KMS-11 (cell line): Measurements from ENCODE around the gene BATF2.
"Not testable (repeated sequence)": the region's sequence is repeated elsewhere in the genome, so short reads cannot be mapped to it uniquely, and the experiment has no call there.

Experiments
- H2AFZ ChIP-seq: fragments of 200-600 bp; sonication (generic); 2 replicates; pipeline ENCODE4 v1.6.1; 2016; ENCODE audit warnings: antibody characterized with exemption, mixed run types, low read depth
- H3K27ac ChIP-seq: fragments of 200-600 bp; sonication (generic); 2 replicates; pipeline ENCODE4 v1.6.1; 2016; ENCODE audit warnings: mild to moderate bottlenecking, mixed run types
- H3K27me3 ChIP-seq: fragments of 200-600 bp; sonication (generic); 2 replicates; pipeline ENCODE4 v1.6.1; 2017; ENCODE audit warnings: mild to moderate bottlenecking, low read depth, mixed run types, moderate library complexity; ENCODE audit not compliant: insufficient read depth
- H3K36me3 ChIP-seq: fragments of 200-600 bp; sonication (generic); 2 replicates; pipeline ENCODE4 v1.6.1; 2017; ENCODE audit warnings: mild to moderate bottlenecking, mixed run types; ENCODE audit not compliant: insufficient read depth
- H3K4me1 ChIP-seq: fragments of 200-600 bp; sonication (generic); 2 replicates; pipeline ENCODE4 v1.6.1; 2016; ENCODE audit warnings: mild to moderate bottlenecking, low read depth, mixed run types; ENCODE audit not compliant: poor library complexity, severe bottlenecking
- H3K4me2 ChIP-seq: fragments of 200-600 bp; sonication (generic); 2 replicates; pipeline ENCODE4 v1.7.0; 2016; ENCODE audit warnings: mild to moderate bottlenecking, mixed run types
- H3K4me3 ChIP-seq: fragments of 200-600 bp; sonication (generic); IDR thresholded peaks from 2 replicates; pipeline ENCODE4 v1.6.1; 2017; ENCODE audit warnings: low read depth, low read length, mixed read lengths; ENCODE audit not compliant: insufficient read depth
- H3K79me2 ChIP-seq: fragments of 200-600 bp; sonication (generic); 2 replicates; pipeline ENCODE4 v1.6.1; 2016; ENCODE audit warnings: low read depth, mixed run types; ENCODE audit not compliant: insufficient read depth
- H3K9ac ChIP-seq: fragments of 200-600 bp; sonication (generic); 2 replicates; pipeline ENCODE4 v1.6.1; 2016; ENCODE audit warnings: mild to moderate bottlenecking, mixed run types
- H4K20me1 ChIP-seq: fragments of 200-600 bp; sonication (generic); 2 replicates; pipeline ENCODE4 v1.6.1; 2016; ENCODE audit warnings: mild to moderate bottlenecking, mixed run types; ENCODE audit not compliant: insufficient read depth
- CTCF ChIP-seq: fragments of 200-600 bp; sonication (generic); conservative IDR thresholded peaks from 2 replicates; pipeline ENCODE4 v1.6.1; 2017; ENCODE audit warnings: low read depth, mild to moderate bottlenecking, antibody characterized with exemption, low read length, moderate library complexity, mixed read lengths

The BATF2 gene

GRCh38 chr11:65013130-65013887 is 16.5 kb upstream of the BATF2 start:
- peaks cover 15% of the 10 kb centered on the region for H3K4me1 ChIP-seq
- TF ChIP-seq CTCF = peak; percentile 59; the same call in 1 of the 2 replicates
- H3K27me3 ChIP-seq = no peaks in the 10 kb centered on the region
- H3K4me2 ChIP-seq = peak overlapping the region; percentile 83
- peak overlapping the region; percentile 95 for H3K27ac ChIP-seq
- peak overlapping the region; percentile 90 for H3K9ac ChIP-seq
- peaks cover 7% of the 10 kb centered on the region; the same call in 1 of the 2 replicates for H3K79me2 ChIP-seq
- H3K36me3 ChIP-seq = no peaks in the 10 kb centered on the region
- no peak overlapping the region for H3K4me3 ChIP-seq
- peak overlapping the region; percentile 89 for H2AFZ ChIP-seq
- no peaks in the 10 kb centered on the region for H4K20me1 ChIP-seq

- Histone ChIP-seq H3K27ac (no peak overlapping the region), H3K4me3 (no peak overlapping the region), H4K20me1 (no peaks in the 10 kb centered on the region), H2AFZ (no peak overlapping the region), H3K79me2 (no peaks in the 10 kb centered on the region), H3K4me2 (no peak overlapping the region), H3K27me3 (no peaks in the 10 kb centered on the region; the same call in 1 of the 2 replicates), H3K36me3 (no peaks in the 10 kb centered on the region), H3K4me1 (peaks cover 4% of the 10 kb centered on the region), H3K9ac (no peak overlapping the region)
- TF ChIP-seq CTCF = no peak
These were observed 12.1 kb upstream of the BATF2 start for GRCh38 chr11:65008873-65009272.

GRCh38 chr11:65008016-65008415 is 11.2 kb upstream of the BATF2 start:
- H3K4me2 ChIP-seq = no peak overlapping the region

GRCh38 chr11:65003968-65004367 is 7.2 kb upstream of the BATF2 start:
- not testable (repeated sequence) for H3K27me3 ChIP-seq, H4K20me1 ChIP-seq, H3K36me3 ChIP-seq, H3K27ac ChIP-seq, H3K4me3 ChIP-seq, H3K79me2 ChIP-seq, H3K4me1 ChIP-seq, H3K4me2 ChIP-seq, H2AFZ ChIP-seq, H3K9ac ChIP-seq

More at GRCh38 chr11:65008016-65008415, 11.2 kb upstream of the BATF2 start:
- Histone ChIP-seq H3K9ac (no peak overlapping the region), H3K79me2 (no peaks in the 10 kb centered on the region), H3K27me3 (no peaks in the 10 kb centered on the region; the same call in 1 of the 2 replicates), H4K20me1 (no peaks in the 10 kb centered on the region), H2AFZ (no peak overlapping the region), H3K4me3 (no peak overlapping the region), H3K4me1 (peaks cover under 1% of the 10 kb centered on the region), H3K27ac (no peak overlapping the region), H3K36me3 (no peaks in the 10 kb centered on the region)
- TF ChIP-seq CTCF = no peak

DNA sequence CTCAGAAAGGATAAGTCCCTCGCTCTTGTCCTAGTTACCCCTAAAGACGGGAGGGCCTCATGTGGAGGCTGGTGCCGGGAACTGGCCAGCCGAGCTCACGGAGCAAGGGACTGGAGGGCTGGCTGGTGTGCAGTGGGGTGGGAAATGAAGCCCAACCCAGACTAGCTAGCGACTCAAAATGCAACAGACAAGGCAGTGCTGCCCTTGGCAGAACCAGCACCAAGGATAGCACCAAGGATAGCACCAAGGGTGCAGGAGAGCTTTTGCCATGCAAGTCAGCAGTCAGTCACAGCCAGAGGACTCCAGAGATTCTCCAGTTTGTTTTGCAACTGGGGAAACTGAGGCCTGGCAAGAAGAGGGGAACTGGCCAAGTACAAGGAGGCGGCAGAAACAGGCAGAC is 6.5 kb upstream of the BATF2 start:
- H3K27me3 ChIP-seq = peaks cover 3% of the 10 kb centered on the region; the same call in 1 of the 2 replicates
- H3K36me3 ChIP-seq = no peaks in the 10 kb centered on the region
- H2AFZ ChIP-seq = no peak overlapping the region
- no peak overlapping the region for H3K4me3 ChIP-seq
- no peaks in the 10 kb centered on the region for H3K4me1 ChIP-seq
- no peaks in the 10 kb centered on the region for H4K20me1 ChIP-seq
- no peak overlapping the region for H3K4me2 ChIP-seq
- TF ChIP-seq CTCF = no peak
- no peaks in the 10 kb centered on the region for H3K79me2 ChIP-seq
- H3K9ac ChIP-seq = no peak overlapping the region
- no peak overlapping the region for H3K27ac ChIP-seq
